K562 treated with DMSO at 1 percent for 12 hours (cell line): ENCODE data around the gene HOXA6. TPM values are rescaled to one million over a fixed set of nuclear protein-coding genes. Genes with fewer than 3 reads are reported as not detected.

Experiments
- total RNA-seq: library from RNA; unstranded; fragments of 300-600 nt; gene quantifications from 2 replicates; pipeline ENCODE4 v1.2.3, GENCODE V29; 2022; ENCODE audit not compliant: insufficient read depth

HOXA6 gene
- total RNA-seq, 1 experiment from 2014 or later, result not detected

Other genes starting within 250 kb of the HOXA6 start
- gene HOXA1, start 51.8 kb downstream of the HOXA6 start, total RNA-seq, result not detected in 2 replicates
- not detected in 2 replicates for gene HOXA2, start 45.1 kb downstream of the HOXA6 start, total RNA-seq
- not detected in 2 replicates for gene HOXA4, start 17.0 kb downstream of the HOXA6 start, total RNA-seq
- gene HOXA5, start 4.1 kb downstream of the HOXA6 start, total RNA-seq, result not detected in 2 replicates
- gene HOXA3, start 4.8 kb upstream of the HOXA6 start, total RNA-seq, result not detected in 2 replicates
- not detected in 2 replicates for gene HOXA7, start 8.9 kb upstream of the HOXA6 start, total RNA-seq
- not detected in 2 replicates for gene HOXA9, start 17.8 kb upstream of the HOXA6 start, total RNA-seq
- gene HOXA10, start 26.5 kb upstream of the HOXA6 start, total RNA-seq, result not detected in 2 replicates
- gene HOXA11, start 37.5 kb upstream of the HOXA6 start, total RNA-seq, result not detected in 2 replicates
- gene HOXA13, start 52.3 kb upstream of the HOXA6 start, total RNA-seq, result not detected in 2 replicates
- gene EVX1, start 95.0 kb upstream of the HOXA6 start, total RNA-seq, result not detected in 2 replicates